HEK293 (cell line): ENCODE data around the gene LDB2.

Source experiments
- ATF2 ChIP-seq: fragments of 450-650 bp; formaldehyde crosslinking; IDR thresholded peaks from 2 replicates; pipeline ENCODE4 v1.5.1; 2016; ENCODE audit warnings: missing biosample characterization, missing genetic modification characterization, low read depth
- CTCF ChIP-seq: fragments of 450-650 bp; formaldehyde crosslinking; IDR thresholded peaks from 2 replicates; pipeline ENCODE4 v1.5.1; 2016; ENCODE audit warnings: missing biosample characterization, missing genetic modification characterization
- HOXD13 ChIP-seq: sonication (generic); formaldehyde crosslinking; IDR thresholded peaks from 2 replicates; pipeline ENCODE4 v1.8.0; 2022; ENCODE audit warnings: missing genetic modification reagents, borderline replicate concordance
- KLF17 ChIP-seq: fragments of 450-650 bp; formaldehyde crosslinking; IDR thresholded peaks from 2 replicates; pipeline ENCODE4 v1.5.1; 2016; ENCODE audit warnings: missing biosample characterization, missing genetic modification characterization
- ZNF174 ChIP-seq: fragments of 450-650 bp; formaldehyde crosslinking; IDR thresholded peaks from 2 replicates; pipeline ENCODE4 v1.5.0; 2017; ENCODE audit warnings: missing biosample characterization, mild to moderate bottlenecking, missing genetic modification characterization
- ZNF175 ChIP-seq: fragments of 450-650 bp; formaldehyde crosslinking; IDR thresholded peaks from 2 replicates; pipeline ENCODE4 v1.5.1; 2016; ENCODE audit warnings: missing biosample characterization, missing genetic modification characterization
- ZNF302 ChIP-seq: fragments of 450-650 bp; formaldehyde crosslinking; IDR thresholded peaks from 2 replicates; pipeline ENCODE4 v1.5.1; 2016; ENCODE audit warnings: missing biosample characterization, missing genetic modification characterization, low read depth
- ZNF449 ChIP-seq: fragments of 450-650 bp; formaldehyde crosslinking; IDR thresholded peaks from 2 replicates; pipeline ENCODE4 v1.5.1; 2017; ENCODE audit warnings: missing biosample characterization, mild to moderate bottlenecking, missing genetic modification characterization, moderate library complexity
- ZNF639 ChIP-seq: fragments of 450-650 bp; formaldehyde crosslinking; IDR thresholded peaks from 2 replicates; pipeline ENCODE4 v1.5.1; 2016; ENCODE audit warnings: missing biosample characterization, missing genetic modification characterization

GRCh38 chr4:16720761-16721160 is 177.7 kb downstream of the LDB2 start:
- TF ChIP-seq ZNF174 (tag by site-specific recombination) = no peak
- no peak for TF ChIP-seq ZNF302
- no peak for TF ChIP-seq CTCF
- TF ChIP-seq HOXD13 (CRISPR knock-in tag) = no peak
- no peak for TF ChIP-seq KLF17 (tag by site-specific recombination)
- no peak for TF ChIP-seq ATF2
- TF ChIP-seq ZNF175 = no peak
- no peak for TF ChIP-seq ZNF449 (tag by site-specific recombination)
- TF ChIP-seq ZNF639 (tag by site-specific recombination) = no peak
